DOHH2 (cell line): ENCODE results near the gene ZBTB7C.

ENCODE experiments used
- H3F3A ChIP-seq: fragments of 200-600 bp; sonication (generic), shearing (Covaris generic); 2 replicates; pipeline ENCODE4 v1.6.0; 2016; ENCODE audit warnings: antibody characterized with exemption, mild to moderate bottlenecking; ENCODE audit not compliant: control insufficient read depth, insufficient read depth
- H3K27ac ChIP-seq: fragments of 200-600 bp; sonication (generic); 2 replicates; pipeline ENCODE4 v1.5.1; 2014; ENCODE audit warnings: low read depth, mild to moderate bottlenecking, low read length, moderate library complexity
- H3K27me3 ChIP-seq: fragments of 200-600 bp; sonication (generic); 2 replicates; pipeline ENCODE4 v1.6.1; 2014; ENCODE audit warnings: mild to moderate bottlenecking, low read length, mixed read lengths; ENCODE audit not compliant: control insufficient read depth
- H3K36me3 ChIP-seq: fragments of 200-600 bp; sonication (generic); 2 replicates; pipeline ENCODE4 v1.6.1; 2014; ENCODE audit warnings: mild to moderate bottlenecking, low read length, moderate library complexity, mixed read lengths; ENCODE audit not compliant: control insufficient read depth
- H3K4me1 ChIP-seq: fragments of 200-600 bp; sonication (generic); 2 replicates; pipeline ENCODE4 v1.6.1; 2014; ENCODE audit warnings: mild to moderate bottlenecking, low read length, mixed read lengths; ENCODE audit not compliant: control insufficient read depth
- H3K4me2 ChIP-seq: fragments of 200-600 bp; sonication (generic); 2 replicates; pipeline ENCODE4 v1.6.0; 2014; ENCODE audit warnings: mild to moderate bottlenecking, low read length, moderate library complexity
- H3K4me3 ChIP-seq: fragments of 200-600 bp; sonication (generic); 2 replicates; pipeline ENCODE4 v1.5.1; 2014; ENCODE audit warnings: mild to moderate bottlenecking, low read length, mixed read lengths
- H3K79me2 ChIP-seq: fragments of 200-600 bp; sonication (generic); 2 replicates; pipeline ENCODE4 v1.6.1; 2014; ENCODE audit warnings: mild to moderate bottlenecking, low read length, mixed read lengths; ENCODE audit not compliant: control insufficient read depth
- H3K9me2 ChIP-seq: fragments of 200-600 bp; sonication (generic); replicated peaks from 2 replicates; pipeline ENCODE4 v1.6.1; 2014; ENCODE audit warnings: mild to moderate bottlenecking, low read length, mixed read lengths; ENCODE audit not compliant: control insufficient read depth
- H3K9me3 ChIP-seq: fragments of 200-600 bp; sonication (generic); 2 replicates; pipeline ENCODE4 v1.6.1; 2014; ENCODE audit warnings: antibody characterized with exemption, low read length, mixed read lengths; ENCODE audit not compliant: control insufficient read depth, insufficient read depth
- H4K20me1 ChIP-seq: fragments of 200-600 bp; sonication (generic); 2 replicates; pipeline ENCODE4 v1.6.0; 2014; ENCODE audit warnings: low read depth, mild to moderate bottlenecking, antibody characterized with exemption, low read length, moderate library complexity; ENCODE audit not compliant: control insufficient read depth, insufficient read depth
- EZH2phosphoT487 ChIP-seq: fragments of 200-600 bp; sonication (generic); IDR thresholded peaks from 2 replicates; pipeline ENCODE4 v1.6.1; 2017; ENCODE audit warnings: borderline replicate concordance, mild to moderate bottlenecking, antibody characterized with exemption, low read length, moderate library complexity, mixed read lengths
- TF ChIP-seq, protein P1 (sequence below): fragments of 200-600 bp; sonication (generic); IDR thresholded peaks from one replicate; pipeline ENCODE4 v1.5.1; 2014; ENCODE audit warnings: antibody characterized with exemption, mild to moderate bottlenecking, low read depth, low read length; ENCODE audit not compliant: poor library complexity, severe bottlenecking

The ZBTB7C gene

DNA sequence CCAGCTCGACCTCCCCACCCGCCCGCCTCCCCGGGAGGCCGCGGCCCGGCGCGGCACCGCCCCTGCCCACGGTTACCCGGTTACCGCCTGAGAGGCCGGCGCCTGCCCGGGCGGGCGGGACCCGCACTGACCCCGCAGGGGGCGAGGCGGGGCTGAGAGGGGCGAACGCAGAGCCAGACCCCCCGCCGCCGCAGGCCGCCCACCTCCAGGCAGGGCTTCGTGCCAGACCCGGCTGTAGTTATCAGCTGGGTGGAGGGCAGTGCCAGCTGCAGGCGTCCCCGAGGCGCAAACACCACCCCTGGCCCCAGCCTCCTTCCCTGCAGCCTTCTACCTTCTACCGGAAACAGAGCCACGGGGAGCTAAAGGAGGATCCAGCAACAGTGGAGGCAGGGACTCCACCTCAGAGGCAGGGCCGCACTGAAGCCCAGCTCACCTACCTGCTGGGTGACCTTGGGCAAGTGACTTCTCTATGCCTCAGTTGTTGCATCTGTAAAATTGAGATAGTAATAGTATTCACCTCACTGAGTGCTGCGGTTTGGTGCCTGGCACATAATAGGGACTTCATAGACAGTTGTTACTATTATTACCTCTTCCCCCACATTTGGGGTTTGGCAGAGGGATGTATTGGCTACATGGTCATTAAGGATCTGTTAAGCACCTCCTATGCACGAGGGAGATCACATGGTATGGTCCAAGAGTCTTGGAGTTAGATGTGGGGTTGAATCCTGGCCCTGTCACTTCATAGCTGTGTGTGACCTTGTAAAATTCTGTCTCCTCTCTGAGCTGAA is 247.1 kb downstream of the ZBTB7C start:
- Histone ChIP-seq H3K9me2 (no peaks in the 10 kb centered on the region), H3K9me3 (no peaks in the 10 kb centered on the region), H3K4me2 (no peak overlapping the region), H3K27ac (no peak overlapping the region), H3K27me3 (peaks cover 4% of the 10 kb centered on the region; the same call in 1 of the 2 replicates), H3K4me3 (no peak overlapping the region), H3K36me3 (no peaks in the 10 kb centered on the region), H4K20me1 (no peaks in the 10 kb centered on the region), H3F3A (no peaks in the 10 kb centered on the region), H3K4me1 (no peaks in the 10 kb centered on the region), H3K79me2 (no peaks in the 10 kb centered on the region)
- TF ChIP-seq EZH2phosphoT487 = no peak
- TF ChIP-seq, protein P1, sequence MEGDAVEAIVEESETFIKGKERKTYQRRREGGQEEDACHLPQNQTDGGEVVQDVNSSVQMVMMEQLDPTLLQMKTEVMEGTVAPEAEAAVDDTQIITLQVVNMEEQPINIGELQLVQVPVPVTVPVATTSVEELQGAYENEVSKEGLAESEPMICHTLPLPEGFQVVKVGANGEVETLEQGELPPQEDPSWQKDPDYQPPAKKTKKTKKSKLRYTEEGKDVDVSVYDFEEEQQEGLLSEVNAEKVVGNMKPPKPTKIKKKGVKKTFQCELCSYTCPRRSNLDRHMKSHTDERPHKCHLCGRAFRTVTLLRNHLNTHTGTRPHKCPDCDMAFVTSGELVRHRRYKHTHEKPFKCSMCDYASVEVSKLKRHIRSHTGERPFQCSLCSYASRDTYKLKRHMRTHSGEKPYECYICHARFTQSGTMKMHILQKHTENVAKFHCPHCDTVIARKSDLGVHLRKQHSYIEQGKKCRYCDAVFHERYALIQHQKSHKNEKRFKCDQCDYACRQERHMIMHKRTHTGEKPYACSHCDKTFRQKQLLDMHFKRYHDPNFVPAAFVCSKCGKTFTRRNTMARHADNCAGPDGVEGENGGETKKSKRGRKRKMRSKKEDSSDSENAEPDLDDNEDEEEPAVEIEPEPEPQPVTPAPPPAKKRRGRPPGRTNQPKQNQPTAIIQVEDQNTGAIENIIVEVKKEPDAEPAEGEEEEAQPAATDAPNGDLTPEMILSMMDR = no peak

DNA sequence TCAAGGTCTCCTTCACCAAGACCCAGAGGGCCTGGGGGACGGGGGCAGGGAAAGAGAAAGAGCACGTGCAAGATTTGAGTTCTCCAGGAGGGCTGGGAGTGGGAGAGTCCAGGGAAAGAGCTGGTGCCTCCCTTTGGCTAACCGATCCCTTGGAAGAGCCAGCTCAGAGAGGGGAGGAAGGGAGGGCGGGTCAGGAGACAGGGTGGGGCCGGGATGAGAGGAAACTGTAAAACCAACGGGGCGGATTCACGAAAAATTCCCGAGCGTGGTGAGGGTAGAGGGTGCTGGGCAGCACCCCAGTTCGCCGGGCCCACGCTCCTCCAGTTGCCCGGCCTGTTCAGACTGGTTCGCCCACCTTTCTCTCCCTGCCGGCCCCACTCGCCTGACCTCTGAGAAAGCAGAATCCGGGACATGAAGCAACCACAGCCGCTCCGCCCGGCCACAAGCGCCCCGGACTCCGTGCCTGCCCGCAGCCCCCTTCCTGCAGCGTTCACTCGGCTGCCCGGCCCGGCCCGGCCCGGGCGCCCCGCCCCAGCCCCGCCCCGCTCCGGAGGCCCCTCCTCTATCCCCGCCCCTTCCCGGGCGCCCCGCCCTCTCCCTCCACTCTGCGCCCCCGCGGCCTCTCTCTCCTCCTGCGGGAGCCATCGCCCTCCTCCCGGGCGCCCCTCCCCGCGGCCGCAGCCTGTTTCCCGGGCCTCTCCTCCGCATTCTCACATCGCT is 247.8 kb downstream of the ZBTB7C start:
- Histone ChIP-seq H3K4me1 (no peaks in the 10 kb centered on the region), H3K36me3 (no peaks in the 10 kb centered on the region), H3K27me3 (peaks cover under 1% of the 10 kb centered on the region; the same call in 1 of the 2 replicates), H3K4me2 (no peak overlapping the region), H3K9me2 (no peaks in the 10 kb centered on the region), H3K79me2 (no peaks in the 10 kb centered on the region), H3K4me3 (no peak overlapping the region), H3K27ac (no peak overlapping the region), H4K20me1 (no peaks in the 10 kb centered on the region), H3K9me3 (no peaks in the 10 kb centered on the region), H3F3A (no peaks in the 10 kb centered on the region)
- TF ChIP-seq, protein P1 = no peak
- TF ChIP-seq EZH2phosphoT487 = no peak

DNA sequence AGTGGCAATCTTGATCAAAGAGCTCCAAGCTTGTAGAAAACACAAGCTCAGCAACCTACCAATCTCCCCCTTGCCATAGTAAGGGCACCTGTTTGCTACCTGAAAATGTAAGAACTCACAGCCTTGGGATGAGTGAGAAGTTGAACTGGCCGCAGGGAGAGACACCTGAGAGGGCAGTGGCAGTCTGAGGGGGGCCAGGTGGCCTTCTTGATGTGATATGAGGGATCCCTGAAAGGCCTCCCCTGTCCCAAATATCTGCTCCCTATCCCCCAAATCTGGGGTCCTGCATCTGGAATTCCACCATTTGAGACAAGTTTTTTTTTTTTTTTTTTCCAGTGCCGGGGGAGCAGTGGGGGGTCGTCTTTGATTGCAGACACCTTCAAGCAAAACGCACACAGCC is 248.6 kb downstream of the ZBTB7C start:
- H3K4me1 ChIP-seq = no peaks in the 10 kb centered on the region
- no peaks in the 10 kb centered on the region for H4K20me1 ChIP-seq
- H3K4me2 ChIP-seq = no peak overlapping the region
- no peaks in the 10 kb centered on the region for H3K79me2 ChIP-seq
- H3K27ac ChIP-seq = no peak overlapping the region
- no peaks in the 10 kb centered on the region for H3F3A ChIP-seq
- no peak overlapping the region for H3K4me3 ChIP-seq
- no peaks in the 10 kb centered on the region for H3K36me3 ChIP-seq
- no peaks in the 10 kb centered on the region; the same call in 1 of the 2 replicates for H3K27me3 ChIP-seq
- TF ChIP-seq, protein P1 = no peak
- no peak for TF ChIP-seq EZH2phosphoT487
- no peaks in the 10 kb centered on the region for H3K9me2 ChIP-seq
- no peaks in the 10 kb centered on the region for H3K9me3 ChIP-seq
